Posterior vena cava (tissue), 2 donors: ENCODE results near the gene DMAC2. TPM values are rescaled to one million over a fixed set of nuclear protein-coding genes. Genes with fewer than 3 reads are reported as not detected.

Experiments used
- total RNA-seq, 2 donors: library from RNA; stranded (reverse); fragmentation: NEBNext Ultra II Directional; extraction: Animal tissue kit (Norgen Biotek cat#: 25700); gene quantifications; one replicate each; pipeline ENCODE4 v1.2.1, GENCODE V29; 2021
- donor health status: DM: yes; HTN: yes; CAD: no.
- donor health status: DM: yes; HTN: yes; CAD: no.

DMAC2 gene
- total RNA-seq, 2 donors from 2014 or later: 30.5 to 30.7 TPM

Other genes with a start within 250 kb of the DMAC2 start
- 1 to 10 TPM; 1.2 to 1.4 TPM for gene CYP2S1, start 246.7 kb downstream of the DMAC2 start, total RNA-seq
- gene AXL, start 220.7 kb downstream of the DMAC2 start, total RNA-seq: 100 to 1,000 TPM; 133 to 147 TPM
- 100 to 1,000 TPM; 150 to 157 TPM for gene HNRNPUL1, start 175.5 kb downstream of the DMAC2 start, total RNA-seq
- 10 to 100 TPM; 17.5 to 23.9 TPM for gene CCDC97, start 129.7 kb downstream of the DMAC2 start, total RNA-seq
- 10 to 100 TPM; 43.8 to 61.5 TPM for gene TGFB1, start 86.0 kb downstream of the DMAC2 start, total RNA-seq
- 1 to 10 TPM; 3.7 to 4.2 TPM for gene B9D2, start 75.8 kb downstream of the DMAC2 start, total RNA-seq
- gene TMEM91, start 63.4 kb downstream of the DMAC2 start, total RNA-seq: 1 to 10 TPM; 6.4 to 8.3 TPM
- 1 to 10 TPM; 7.2 to 7.3 TPM for gene EXOSC5, start 42.6 kb downstream of the DMAC2 start, total RNA-seq
- gene BCKDHA, start 42.1 kb downstream of the DMAC2 start, total RNA-seq: 10 to 100 TPM in 1 of 2 donors, 1 to 10 TPM in 1; 8.5 to 15.7 TPM
- gene B3GNT8, start 12.5 kb downstream of the DMAC2 start, total RNA-seq: 1 to 10 TPM; 3.3 to 4.2 TPM
- not detected for gene ERICH4, start 3.2 kb upstream of the DMAC2 start, total RNA-seq
- gene CEACAM21, start 136.3 kb upstream of the DMAC2 start, total RNA-seq: 1 to 10 TPM in 1 of 2 donors, under 1 TPM in 1; 0.48 to 2.5 TPM
- gene CEACAM4, start 187.2 kb upstream of the DMAC2 start, total RNA-seq: 1 to 10 TPM; 1.4 to 2.9 TPM
- not detected for gene CEACAM7, start 248.4 kb upstream of the DMAC2 start, total RNA-seq